Jurkat, Clone E6-1 (cell line): ENCODE measurements around the gene TTYH3.
A peak's percentile ranks its signal among the peaks of the same experiment; 100 is the strongest.

ENCODE experiments used
- DNase-seq: peaks from one replicate; pipeline ENCODE4 v3.0.0-alpha.2; 2011; ENCODE audit warnings: low read depth, low spot score
- H3K4me3 ChIP-seq: 2 replicates; pipeline ENCODE4 v1.5.1; 2011; ENCODE audit warnings: mild to moderate bottlenecking, low read length, control low read depth, moderate library complexity

Gene TTYH3

DNA sequence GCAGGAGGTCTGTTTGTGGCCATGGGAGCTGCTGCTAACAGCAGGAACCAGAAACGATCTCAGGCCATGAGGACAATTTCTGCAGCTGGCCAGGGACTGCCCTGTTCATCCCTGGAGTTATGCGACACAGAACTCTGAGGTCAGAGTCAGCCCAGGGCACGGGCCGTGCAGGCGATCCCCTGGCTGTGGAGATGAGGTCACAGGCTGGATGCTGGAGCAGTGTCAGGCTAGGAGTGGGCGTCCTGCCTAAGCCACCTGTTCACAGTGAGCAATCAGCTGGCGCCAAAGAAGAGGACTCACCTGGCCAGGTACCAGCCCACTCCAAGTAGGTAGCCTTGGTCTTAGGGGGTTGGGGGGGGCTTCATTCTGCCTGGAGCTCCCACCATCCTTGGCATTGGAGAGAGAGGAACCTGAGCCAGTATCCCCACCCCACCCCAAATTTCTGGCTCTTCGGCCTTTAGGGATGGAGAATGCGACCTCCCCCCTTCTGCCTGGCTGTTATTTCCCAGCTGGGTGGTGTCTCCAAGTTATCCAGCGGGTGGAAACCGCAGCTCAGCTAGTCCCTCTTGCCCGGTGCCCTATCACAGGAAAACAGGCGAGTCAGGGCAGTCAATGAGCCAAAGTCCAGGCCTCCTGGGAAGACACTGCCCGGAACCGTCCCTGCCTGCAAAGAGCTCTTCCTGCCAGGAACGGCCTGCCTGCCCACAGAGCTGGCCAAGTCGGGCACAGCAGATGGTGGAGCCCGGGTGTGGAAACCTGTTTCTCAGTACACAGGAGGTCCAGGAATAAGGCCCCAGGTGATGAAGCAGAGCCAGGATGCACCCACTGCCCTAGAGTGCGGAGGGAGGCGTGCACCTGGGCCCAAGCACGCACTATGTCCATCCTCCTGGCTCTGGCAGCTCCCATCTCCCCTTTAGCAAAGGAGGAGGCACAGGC is 1.8 kb upstream of the TTYH3 start:
- H3K4me3 ChIP-seq = no peak overlapping the region
- DNase-seq = no peak

DNA sequence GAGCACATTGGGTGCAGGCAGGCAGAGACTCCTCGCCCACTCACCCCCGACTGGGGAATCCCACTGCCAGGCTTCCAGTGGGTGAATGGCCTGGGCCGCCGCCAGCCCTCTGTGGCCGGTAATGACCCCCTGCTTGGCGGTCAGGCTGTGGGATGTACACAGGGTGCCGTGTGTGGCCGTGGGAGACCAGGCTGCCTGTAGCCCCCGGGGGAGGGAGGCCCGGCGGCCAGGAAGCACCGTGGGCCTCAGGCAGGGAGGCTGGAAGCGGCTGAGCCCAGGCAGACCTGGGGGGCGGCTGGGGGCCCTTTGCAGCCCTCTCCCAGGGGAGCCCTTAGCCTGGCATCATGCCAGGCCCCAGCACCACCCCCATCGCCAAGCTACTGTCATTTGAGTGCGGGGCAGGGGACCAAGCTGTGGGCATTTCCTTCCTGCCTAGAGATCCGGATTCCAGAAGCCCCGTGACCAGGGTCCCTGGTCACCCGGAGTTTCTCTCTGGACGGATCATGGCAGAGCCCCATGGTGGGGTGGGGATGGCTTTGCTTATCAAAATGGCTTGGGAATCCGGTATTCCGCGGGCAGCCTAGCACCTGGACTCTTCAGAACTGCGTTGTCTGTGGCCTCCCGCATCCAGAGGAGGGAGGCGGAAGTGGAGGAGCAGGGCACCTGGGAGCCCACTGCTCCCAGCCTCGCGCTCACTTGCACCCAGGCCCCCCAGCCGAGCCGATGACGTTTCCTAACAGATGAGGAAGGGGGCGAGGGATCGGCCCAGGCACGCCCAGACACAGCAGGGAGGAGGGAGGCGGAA is 1.1 kb downstream of the TTYH3 start:
- H3K4me3 ChIP-seq = peak overlapping the region; percentile 85
- DNase-seq = no peak

DNA sequence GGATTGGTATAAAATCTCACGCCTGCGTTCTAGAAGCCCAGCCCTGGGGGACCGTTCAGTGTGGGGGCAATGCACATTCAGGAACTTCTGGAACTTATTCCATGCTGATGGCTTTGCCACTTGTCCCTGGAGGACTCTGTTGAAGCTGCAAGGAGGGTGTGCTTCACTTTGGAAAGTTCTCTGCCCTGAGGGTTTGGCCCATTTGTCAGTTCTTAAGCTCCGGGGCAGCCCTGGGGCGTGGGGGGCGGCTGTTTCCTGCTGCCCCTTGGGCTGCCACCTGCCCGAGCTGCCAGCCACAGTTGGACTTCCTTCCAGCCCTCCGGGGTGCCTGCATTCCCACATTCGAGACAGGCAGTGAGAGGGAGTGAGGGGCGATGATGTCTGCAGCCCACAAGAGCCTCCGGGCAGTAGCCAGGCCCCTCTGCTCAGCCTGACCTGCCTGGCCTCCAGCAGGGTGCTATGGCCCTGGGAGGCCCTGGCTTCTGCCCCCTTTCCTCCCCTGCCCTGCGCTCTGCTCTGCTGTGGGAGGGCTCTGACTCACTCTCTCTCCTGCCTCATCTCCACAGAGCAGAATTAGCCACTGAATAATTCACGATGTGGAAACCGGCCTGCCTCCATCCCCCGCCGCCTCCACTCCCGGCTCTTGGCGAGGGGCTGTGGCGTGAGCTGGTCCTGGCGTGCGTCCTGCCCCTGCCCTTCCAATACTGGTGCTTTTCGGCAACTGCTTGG is 1.9 kb downstream of the TTYH3 start:
- no peak overlapping the region for H3K4me3 ChIP-seq
- DNase-seq = no peak

DNA sequence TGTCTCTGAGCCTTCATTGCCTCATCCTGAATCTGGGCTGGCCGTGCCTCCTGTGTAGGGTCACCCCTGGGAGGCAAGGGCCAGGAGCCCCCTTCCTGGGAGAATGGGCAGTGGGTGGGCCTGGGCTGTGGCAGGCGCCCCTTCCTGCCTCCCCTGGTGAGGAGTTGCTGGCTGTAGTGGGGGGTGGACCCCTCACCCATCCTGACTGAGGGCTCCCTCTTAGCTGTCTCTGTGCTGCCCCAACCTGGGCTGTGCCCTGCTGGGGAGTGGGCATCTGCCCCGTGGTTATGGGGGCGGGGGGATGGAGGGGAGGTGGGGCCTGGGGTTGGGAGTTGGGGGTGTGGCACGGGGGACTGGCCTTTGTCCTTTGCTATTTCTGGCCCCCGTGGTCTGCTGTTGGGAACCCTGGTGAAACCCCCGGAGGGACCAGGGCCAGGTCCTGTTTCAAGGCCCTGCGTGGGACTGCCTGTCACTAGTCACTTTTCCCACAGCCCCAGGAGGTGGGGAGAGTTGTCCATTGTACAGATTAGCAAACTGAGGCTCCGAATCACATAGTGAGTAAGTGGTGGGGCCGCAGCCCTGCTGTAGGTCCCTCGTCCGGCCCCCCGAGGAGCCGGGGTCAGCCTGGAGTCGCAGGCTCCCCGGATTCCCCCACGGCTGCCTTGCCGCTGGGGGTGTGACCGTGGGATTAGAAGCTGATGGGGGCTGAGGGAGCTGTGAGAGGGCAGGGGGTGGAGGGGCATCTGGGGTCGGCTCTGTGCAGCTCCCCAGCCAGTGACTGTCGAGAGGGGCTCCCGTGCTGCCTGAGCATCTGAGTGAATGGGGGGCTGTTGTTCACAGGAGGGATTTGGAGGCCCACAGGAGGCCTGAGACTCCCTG is 2.7 kb downstream of the TTYH3 start:
- no peak for DNase-seq
- no peak overlapping the region for H3K4me3 ChIP-seq

DNA sequence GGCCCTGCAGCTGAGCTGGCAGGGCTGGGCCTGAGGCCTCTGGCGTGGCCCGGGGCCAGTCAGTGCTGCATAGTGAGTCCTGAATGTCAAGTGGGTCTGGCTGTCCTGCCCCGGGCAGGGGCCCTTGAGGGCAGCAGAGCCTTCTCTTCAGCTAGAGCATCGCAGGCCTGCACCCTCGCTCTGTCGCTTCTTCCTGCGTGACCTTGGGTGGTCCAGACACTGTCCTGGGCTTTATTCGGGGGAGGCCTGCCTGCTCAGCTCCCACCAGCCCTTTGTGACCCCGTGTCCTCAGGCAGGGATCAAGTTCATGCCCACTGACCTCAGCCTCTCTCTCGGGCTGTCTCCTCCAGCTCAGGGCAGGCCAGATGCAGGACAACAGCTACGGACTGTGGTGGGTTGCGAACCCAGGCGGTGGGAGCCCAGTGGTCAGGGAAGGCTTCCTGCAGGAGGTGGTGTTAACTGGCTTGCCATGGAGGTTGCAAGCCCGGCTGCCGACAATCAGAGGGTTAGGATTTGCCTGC is 3.4 kb downstream of the TTYH3 start:
- H3K4me3 ChIP-seq = no peak overlapping the region
- DNase-seq = no peak

DNA sequence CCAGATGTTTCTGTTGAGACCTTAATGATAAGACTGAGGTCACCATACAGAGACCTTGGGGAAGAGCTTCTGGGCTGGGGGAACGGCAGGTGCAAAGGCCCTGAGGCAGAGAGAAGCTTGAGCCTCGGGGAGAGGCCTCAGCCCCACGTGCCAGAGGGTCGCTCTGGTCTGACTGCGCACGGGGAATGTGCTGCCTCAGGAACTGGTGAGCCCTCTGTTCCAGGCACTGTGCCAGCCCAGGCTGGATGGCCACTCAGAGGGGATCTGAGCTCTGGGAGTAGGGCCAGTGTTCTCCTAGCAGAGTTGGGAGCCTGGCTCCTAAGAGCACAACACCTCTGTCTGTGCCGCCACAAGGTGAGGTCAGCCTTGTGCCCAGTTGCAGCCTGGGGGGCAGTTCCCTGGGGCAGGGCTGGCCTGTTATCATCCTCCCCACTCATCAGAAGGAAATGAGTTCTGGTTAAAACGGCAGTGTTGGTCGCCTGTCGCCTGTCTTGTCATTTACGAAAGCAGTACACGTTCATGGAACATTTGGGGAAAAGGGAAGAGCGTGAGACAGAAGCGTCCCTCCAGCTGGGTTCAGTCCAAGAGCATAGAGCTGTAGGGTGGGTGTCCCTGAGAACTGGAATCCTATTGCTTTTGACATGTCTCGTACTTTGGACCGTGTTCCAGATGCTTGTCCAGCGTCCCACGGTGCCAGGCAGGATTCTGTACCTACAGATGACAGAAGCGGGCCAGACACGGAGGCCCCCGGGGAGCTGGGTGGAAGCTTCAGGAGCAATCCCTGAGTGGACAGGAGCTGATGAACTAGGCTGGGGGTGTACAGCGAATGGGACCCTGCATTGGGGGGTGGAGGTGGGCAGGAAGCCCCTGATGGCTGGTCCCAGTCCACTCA is 4.3 kb downstream of the TTYH3 start:
- DNase-seq = no peak

DNA sequence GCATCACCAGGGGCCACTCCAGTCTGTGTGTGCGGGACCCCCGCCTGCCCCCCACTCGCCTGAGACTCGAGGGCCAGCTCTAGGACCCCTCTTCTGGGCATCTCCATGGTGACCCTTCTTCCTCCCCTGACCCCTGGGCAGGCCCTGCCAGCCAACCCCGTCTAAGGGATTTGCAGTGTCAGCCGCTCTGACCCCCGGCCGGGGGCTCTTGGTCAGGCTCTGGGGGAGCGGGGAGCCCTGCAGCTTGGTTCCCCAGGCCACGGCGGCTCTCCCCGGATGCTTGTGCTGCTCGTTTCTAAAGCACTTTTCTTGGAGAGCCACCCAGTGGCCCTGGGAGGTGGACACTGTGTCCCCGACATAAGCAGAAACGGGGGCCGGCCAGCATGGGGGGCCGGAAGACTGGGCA is 5.3 kb downstream of the TTYH3 start:
- no peak overlapping the region for H3K4me3 ChIP-seq

More for the DNA sequence above, 4.3 kb downstream of the TTYH3 start:
- H3K4me3 ChIP-seq = no peak overlapping the region

DNA sequence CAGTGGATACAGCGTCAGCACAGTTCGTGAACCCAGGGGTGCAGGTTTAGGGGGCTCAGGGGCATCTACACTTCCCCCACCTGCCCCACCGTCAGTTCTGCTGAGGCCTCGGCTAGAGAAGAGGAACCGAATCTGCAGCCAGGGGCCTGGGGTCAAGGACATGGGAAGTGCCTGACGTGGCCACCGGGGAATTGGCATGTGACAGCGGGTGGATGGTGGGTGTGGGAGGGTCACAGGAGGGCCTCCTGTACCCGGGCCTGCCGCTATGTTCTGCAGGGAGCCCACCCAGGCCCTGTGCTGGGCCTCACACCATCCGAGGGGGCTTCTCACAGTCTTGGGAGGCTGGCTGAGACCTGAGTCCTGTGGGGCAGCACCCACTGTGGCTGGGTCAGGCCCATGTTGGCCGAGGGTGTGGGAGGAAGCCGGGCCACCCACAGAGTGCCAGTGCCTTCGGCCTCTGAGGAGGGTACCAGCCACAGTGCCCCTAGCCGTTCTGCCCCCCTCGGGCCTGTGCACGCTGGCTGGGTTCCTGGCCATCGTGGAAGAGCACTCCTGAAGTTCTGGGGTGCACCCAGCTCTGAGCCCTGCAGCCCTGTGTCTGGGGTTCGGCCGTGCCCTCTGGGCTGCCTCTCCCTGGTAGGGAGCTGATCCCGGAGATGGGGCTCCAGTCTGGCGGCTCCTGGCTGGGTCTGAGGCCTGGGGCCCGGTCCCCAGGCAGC is 5.9 kb downstream of the TTYH3 start:
- DNase-seq = no peak
- H3K4me3 ChIP-seq = no peak overlapping the region

More for the DNA sequence above, 5.3 kb downstream of the TTYH3 start:
- no peak for DNase-seq

DNA sequence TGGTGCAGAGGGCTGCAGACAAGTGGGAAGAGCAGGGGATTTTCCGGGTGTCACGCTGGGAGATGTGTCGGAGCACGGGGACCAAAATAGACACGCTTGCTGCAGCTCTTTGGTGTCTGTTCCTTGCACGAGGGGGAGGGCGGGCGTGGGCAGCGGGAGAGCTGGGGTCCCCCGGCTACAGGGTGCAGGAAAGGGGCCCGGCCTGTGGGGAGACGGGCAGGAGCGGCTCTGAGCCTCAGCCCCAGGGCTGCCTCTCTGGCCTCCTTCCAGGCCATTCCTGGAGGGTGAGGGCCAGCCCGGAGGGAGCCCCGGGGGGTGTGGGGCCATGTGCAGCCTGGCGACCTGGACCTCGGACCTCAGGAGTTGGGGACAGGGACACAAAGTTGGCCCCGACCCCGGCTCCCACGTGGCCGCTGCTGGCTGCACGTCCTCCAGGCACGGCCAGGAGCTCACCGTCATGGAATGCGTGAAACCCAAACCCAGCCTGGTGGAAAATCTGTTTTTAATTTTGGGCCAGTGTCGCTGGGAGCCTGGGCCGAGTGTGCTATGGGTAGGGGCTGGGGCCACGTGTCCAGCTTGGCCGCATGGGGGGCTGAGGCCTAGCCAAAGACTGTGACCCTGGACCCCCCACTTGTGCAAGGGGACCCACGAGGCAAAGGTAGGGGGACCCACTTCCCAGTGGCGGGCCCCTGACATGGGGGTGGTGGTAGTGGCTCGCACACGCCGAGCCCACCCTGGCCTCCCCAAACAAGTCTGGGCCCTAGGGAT is 6.6 kb downstream of the TTYH3 start:
- no peak for DNase-seq
- H3K4me3 ChIP-seq = no peak overlapping the region

DNA sequence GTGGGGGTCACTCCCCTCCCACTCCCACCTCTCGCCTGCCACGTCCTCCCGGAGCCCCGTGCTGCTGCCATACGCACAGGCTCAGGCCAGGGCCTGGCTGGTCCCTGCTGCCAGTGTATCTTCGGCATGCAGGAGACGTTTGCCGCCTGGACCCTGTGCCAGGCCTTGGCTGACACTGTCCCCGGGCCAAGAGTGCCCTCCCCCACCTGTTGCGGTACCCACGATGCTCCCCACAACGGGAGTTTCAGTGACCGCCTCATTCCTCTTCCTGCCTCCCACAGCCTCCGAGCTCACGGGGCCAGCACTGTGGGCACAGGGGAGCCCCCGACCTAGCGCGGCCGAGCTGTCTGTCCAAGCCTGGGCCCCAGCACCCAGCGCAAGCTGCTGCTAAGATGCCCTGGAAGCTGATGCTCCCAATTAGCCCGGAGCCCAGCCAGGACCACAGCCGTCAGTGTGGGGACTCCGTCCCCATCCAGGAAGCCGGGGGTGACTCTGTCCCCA is 7.4 kb downstream of the TTYH3 start:
- no peak overlapping the region for H3K4me3 ChIP-seq
- no peak for DNase-seq

DNA sequence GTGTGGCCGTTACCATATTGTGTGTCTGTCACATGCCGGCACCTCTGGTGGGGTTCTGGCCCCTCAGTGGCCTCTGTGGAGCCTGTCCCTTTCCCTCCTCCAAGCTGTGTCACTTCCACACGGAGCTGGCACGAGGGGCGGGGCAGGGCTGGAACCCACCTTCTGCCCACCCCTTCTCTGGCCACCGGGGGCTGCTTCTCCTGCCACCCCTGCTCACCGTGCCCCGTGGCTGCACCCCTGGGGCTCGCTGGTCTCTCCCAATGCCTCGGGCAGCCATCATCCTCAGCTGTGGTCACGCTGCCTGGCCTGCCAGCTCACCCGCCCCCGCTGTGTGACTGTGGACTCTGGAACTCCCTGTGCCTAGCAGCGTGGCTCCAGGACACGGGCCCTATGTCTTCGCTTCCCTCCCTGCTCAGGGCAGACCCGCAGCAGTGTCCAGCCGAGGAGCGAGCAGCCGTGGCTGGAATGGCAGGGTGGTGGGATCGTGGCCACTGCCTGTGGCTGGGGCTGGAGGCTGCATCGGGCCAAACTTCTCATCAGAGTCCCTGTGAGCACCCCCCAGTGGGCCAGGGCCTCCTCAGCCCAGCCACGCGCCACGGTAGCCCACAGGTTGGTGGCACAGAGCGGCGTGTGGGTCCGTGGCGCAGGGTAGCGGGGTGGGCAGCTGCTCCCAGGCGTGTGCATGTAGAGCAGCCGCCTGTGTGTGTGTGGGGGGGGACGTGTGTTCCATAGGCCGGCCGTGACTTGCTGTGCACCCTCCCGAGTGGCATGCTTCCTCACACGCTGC is 8.1 kb downstream of the TTYH3 start:
- no peak for DNase-seq
- no peak overlapping the region for H3K4me3 ChIP-seq

DNA sequence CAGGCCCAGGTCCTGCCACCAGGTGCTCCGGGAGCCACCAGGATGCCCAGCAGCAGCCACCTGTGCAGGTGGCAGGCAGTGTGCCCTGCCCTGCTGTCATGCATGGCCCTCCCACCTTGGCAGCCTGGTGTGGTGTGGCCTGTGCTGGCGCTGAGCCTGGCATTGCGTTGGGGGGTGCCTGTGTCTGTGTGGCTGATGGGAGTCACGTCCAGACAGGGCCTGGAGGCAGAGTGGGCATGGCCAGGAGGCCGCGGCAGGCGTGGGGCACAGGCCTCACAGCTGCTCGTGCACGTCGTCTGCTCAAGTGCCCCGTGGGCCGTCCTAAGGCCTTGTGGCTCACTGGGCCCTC is 8.7 kb downstream of the TTYH3 start:
- DNase-seq = no peak
- no peak overlapping the region for H3K4me3 ChIP-seq

DNA sequence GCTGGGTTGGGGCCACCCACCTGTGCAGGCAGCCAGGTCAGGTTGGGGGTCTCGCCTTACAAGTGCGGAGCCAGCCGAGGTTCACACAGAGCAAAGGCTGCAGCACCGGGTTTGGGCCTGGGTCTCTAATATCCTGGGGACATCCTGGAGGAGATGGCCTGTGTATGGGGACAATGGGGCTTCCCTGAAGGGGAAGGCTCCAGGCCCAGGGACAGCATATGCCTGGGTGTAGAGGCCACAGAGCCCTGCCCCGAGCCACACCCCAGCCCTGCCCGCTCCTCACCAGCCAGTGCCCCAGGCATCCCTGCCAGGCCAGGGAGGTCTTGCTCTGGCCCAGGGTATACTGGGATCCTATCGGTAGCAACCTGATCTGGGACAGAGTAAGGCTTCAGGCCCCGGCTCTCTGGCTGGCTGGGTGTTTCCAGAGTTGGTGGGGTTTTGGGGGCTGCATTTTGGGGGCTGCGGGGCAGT is 9.1 kb downstream of the TTYH3 start:
- DNase-seq = no peak
- H3K4me3 ChIP-seq = no peak overlapping the region

DNA sequence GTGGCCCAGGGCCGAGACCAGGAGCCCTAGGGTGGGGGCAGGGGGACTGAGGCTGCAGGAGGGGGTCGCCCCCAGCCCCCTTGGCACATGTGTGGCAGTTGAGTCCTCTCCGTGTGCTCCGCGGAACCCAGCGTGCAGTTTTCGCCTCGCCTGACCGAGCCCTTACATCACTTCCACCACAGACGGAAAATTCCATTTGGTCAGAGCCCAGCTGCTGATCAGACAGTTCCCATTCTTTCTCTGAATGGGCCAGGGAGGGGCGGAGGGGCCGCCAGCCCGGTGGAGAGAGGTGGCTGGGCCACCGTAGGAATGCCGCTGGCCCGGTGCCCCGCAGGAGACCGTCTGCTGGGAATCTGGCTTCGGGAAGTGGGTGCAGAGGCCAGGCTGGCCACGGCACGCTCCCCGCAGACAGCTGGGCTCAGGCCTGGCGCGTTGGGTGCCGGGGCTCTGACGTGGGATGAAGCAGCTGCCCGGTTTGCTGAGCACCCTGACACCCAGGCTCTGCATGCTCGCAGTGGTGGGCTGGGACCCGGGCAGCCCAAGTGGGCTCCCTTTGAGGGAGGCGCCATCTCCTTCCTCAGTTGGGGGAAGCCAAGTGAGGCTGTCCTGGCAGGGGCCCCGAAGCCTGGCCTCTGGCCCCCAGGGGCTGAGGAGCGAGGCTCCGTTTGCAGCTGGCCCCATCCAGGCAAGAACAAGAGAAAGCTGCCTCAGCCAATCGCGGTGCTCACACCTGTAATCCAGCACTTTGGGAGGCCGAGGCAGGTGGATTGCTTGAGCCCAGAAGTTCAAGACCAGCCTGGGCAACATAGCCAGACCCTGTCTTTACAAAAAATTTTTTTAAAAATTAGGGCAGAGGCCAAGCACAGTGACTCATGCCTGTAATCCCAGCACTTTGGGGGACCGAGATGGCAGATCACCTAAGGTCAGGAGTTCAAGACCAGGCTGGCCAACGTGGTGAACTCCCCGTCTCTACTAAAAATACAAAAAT is 9.9 kb downstream of the TTYH3 start:
- no peak for DNase-seq
- no peak overlapping the region for H3K4me3 ChIP-seq
